ENCODE results near the gene NOL7.

The NOL7 gene

DNA sequence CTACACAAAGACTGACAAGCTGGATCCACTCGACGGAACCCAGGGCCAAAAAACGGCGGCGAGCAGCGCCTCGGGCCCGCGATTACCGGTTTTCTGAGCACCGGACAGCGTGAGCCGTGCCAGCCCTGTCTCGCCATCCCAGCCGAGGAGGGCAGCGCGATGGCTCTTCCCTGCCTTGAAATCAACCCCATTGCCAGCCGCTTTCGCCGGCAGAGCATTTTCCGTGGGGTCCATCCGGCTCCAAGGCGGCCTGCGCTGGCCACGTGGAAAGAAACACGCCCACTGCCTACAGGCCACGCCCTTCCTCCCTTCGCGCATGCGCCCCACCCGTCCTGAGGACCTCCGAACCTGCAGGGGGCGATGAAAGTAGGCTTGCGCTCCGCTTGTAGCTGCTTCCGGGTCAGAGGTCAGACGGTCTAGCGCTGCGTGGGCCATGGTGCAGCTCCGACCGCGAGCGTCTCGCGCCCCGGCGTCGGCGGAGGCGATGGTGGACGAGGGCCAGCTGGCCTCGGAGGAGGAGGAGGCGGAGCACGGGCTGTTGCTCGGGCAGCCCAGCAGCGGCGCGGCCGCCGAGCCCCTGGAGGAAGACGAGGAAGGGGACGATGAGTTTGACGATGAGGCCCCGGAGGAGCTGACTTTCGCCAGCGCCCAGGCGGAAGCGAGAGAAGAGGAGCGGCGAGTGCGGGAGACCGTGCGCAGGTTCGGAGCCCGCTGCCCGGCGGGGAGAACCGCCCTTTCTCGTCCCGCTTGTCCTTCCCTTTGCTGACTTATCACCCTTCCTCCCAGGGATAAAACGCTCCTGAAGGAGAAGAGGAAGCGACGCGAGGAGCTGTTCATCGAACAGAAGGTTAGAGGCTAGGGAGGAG lies at the start of gene NOL7:
Gene NOL7, plus strand, starts transcription at position 410 of the 866 bp plus-strand sequence. Its CDS starts 24 bp downstream, at position 434.
- peak; percentile 99 for DNase-seq

DNA sequence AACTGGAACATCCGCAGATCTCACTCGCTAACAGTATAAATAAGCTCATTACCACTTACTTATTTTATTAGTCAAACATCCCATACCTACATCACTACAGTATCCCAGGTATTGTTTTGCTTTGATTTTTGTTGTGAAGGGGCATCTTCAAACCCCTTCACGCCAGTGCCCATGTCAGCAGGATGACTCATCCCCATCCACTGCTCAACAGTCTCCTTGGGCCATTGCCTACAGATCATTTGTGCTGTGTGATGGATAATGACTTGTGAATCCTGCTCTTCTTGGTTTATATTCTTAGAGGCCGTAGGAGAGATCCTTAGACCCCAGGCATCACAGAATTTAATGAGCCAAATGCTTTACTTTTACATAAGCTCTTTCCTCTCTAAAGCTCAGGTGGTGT lies 49.2 kb upstream of the NOL7 start:
- no peak for DNase-seq

DNA sequence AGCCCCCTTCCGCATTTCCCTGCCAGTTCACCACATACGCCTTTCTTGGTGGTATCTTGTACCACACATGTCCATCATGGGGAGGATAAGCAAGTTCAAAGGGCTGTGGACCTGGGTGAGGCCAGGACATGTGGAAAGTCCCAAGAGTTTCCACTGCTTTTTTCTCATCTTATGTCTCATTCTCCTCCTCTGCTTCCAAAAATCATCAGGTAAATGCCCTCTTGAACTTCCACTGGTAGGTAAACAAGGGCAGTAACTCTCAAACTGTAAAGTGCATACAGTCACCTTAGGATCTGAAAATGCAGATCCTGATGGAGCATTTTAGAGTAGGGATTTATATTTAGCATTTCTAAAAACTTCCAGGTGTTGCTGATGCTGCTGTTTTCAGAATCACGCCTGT lies 48.6 kb upstream of the NOL7 start:
- no peak for DNase-seq

DNA sequence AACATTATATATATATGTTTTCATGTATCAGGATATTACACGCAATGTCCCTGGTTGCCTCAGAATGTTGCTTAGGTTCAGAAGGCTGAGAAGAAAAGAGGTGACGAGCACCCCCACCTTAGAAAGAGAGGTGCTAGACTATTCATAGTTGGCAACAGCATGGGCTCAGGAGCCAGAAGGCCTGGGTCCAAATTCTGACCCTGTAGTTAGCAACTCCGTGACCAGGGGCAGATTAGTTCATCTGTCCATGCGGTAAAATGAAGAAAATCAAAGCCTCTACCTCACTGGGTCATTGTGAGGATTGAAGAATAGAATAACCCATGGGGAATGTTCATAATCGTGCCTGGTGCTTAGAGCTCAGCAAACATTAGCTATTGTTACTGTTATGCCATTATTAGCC lies 46.2 kb upstream of the NOL7 start:
- DNase-seq, result no peak

DNA sequence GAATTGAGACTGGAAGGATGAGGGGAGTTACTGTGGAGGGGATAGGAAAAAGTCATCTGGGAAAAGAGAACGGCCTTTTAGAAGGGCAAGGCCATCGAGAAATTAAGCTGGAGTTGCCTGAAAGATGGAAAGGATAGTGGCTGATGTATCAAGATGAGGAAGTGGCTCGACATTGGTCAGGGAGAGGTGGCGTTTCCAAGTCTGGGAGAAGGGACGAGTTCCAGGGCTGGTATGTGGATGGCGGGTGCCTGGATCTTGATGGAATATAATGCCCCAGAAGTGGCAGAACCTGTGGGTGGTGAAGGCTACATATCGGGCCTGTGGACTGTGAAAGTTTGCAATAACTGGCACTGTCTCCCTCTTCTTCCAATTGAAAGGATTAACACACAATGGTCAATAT lies 42.9 kb upstream of the NOL7 start:
- DNase-seq, result no peak

DNA sequence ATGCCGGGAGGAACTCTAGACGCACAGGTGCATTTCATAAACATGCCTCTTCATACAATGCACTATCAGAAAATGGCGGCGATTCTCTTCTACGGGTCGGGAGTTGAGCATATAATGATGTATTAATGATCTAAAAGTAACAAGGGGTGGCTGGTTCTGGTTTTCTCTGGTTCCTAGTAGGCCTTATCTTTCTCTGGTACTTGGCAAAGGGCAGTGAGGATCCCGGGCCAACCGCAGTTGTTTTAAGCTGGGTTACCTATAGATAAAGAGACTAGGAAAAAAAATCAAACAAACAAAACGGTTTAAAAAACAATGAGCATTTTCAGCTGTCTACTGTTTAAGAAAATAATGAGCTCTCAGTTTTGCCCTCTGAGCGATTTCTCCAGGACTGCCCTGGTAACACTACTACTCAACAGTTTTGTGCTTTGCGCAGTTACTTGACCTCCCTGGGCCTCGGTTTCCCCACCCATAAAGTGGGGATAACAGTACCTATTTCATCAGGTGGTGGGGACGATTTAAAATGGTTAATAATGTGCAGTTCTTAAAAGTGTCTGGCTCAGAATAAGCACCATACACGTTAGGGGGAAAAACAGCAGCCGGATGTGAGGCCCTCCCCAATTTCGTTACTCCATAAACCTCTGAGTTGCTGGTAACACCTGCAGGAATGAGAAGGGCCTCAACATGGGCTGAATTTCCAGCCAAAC lies 42.0 kb upstream of the NOL7 start:
- no peak for DNase-seq

DNA sequence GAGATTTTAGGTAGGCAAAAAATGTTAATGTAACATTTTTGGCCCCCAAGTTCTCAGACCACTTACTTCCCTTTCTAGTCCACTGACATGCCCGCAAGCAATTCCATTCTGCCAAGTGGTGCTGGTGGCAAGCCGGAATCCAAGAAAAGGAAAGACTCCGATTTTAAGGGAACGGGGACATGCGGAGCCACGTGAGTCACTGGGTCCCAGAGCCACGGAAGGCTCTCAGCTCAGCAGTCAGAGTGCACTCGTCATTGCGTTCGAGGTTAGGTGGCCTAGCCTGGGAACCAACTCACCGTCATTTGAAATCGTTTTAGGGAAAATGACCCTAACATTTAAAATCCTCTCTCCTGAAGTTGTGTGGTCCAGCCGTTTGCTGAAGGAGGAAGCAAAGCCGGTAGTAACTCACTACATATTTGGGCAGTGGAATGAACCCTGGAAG lies 41.4 kb upstream of the NOL7 start:
- no peak for DNase-seq

DNA sequence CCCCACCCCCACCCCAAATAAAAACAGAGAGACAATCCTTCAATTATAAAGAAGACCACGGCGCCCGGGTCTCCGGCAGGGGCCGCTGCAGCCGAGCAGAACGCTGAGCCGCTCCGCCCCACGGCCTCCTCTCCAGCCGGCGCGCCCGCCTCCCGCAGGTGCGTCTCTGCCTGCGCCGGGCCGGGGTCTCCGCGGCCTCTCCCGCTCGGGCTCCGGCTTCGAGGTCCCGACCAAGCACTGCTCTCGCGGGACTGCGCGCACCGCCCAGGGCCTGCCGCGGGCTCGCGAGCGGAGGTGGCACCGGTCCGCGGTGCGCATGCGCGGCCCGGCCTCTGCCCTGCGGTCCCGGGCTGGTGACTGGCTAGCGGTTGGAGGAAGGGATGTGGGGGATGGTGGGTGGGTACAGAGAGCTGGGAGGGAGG lies 41.0 kb upstream of the NOL7 start:
- DNase-seq, result peak; percentile 95

DNA sequence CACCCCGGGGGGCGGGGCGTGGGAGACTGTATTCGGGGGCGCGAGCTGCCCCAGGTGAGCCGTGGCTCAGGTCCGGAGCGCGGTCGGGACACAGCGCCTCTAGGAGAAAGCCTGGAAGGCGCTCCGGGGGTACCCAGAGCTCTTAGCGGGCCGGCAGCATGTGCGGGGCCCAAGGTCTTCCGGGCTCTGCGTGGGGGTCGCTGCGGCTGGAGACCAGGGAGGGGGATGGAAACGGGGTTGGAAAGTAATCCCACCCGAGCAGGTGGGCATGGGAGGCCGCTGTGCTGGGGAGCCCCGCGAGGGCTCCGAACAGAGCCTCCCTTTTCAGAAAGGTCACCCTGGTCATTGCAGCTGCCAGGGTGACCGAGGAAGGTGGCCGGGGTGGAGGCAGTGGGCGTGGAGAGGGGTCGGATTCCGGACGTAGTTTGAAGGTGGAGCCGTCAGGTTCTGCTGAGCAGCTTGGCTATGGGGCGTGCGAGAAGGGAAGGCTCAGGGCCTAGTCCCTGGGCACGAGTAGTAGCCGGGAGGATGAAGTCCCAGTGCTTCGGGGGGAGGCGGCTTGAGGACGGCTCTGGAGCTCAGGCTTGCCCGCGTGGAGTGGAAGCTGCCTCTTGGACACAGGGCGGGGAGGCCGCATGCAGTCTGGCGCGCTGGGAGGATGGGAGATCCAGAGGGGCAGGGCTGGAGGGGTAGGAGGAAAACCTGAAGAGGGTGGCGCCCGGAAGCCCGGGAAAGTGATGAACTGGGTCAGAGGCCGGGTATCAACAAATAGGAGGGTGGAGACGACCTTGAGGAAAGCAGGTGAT lies 40.4 kb upstream of the NOL7 start, which contains the start of gene SIRT5:
Gene SIRT5, plus strand, starts transcription at position 31 of the 806 bp plus-strand sequence. CDS start 9,510 bp downstream, outside the sequence.
- peak; percentile 61 for DNase-seq

DNA sequence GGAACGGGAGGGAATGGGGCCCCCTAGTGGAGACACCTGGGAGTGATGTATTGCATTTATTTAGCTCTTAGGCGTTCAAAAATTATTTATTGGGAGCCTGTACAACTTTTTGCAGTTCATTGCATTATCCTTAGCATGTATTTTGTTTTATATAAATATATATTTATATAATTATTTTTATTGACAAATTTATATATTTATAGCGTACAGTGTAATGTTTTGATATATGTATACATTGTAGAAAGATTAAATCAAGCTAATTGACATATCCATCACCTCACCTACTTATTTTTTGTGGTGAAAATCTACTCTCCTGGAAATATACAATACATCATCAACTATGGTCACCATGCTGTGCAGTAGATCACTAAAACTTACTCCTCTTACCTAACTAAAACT lies 39.8 kb upstream of the NOL7 start:
- DNase-seq, result peak; percentile 70

DNA sequence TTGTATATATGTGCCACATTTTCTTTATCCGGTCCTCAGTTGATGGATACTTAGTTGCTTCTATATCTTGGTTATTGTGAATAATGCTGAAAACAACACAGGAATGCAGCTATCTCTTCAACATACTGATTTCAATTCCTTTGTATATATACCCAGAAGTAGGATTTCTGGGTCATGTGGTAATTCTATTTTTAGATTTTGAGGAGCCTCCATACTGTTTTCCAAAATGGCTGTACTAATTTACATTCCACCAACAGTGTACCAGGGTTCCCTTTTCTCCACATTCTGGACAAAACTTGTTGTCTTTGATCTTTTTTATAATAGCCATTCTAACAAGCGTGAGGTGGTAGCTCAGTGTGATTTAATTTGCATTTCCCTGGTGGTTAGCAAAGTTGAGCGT lies 39.1 kb upstream of the NOL7 start:
- DNase-seq, result no peak

DNA sequence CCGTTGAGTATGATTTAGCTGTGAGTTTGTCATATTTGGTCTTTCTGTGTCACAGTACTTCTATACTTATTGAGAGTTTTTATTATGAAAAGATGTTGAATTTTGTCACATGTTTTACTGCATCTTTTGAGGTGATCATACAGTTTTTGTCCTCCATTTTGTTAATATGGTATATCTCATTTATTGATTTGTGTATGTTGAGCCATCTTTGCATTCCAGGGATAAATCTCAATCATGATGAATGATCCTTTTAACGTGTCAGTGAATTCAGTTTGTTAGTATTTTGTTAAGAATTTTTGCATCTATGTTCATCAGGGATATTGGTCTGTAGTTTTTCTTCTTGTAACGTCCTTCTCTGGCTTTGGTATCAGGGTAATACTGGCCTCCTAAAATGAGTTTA lies 37.2 kb upstream of the NOL7 start:
- no peak for DNase-seq

DNA sequence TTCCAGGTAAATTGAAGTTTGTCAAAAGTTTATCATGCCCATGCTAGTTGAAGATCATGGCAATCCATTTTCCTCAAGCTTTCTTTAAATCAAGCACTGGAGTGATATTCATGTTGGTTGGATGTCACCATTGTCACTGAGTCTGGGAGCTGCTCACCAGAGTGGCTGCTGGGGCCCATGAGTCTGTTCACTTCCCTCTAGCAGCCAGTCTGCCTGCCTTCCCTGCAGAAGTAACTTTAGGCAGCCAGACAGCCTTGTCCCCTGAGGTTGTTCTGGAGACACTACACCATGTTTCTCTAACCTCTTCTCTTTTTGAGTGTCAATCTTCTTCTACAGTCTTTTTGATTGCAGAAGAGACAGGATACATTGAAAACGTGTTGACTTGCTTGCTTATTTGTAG lies 35.2 kb upstream of the NOL7 start:
- DNase-seq, result no peak

DNA sequence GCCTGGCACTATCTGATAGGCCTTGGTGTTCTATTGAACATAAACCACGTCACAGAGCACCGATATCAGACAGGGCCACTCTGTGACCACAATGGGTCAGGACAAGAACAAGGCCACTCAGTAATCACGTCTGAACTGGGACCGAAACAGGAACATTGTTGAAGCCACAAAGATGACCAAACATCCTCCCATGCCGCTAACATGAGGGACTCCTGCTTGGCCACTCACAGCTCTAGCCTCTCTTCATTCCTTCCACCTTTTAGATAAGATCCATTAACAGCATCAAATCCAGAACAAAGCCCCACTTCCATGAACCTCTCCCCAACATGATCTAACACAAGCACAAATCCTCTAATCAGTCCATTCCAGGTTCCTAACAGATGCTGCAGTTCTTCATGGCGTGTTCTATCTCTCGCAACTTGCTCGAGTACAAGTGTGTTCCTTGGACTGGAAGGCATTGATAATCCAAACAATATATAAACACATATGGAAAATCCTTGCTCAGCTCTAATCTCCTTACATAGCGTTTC lies 33.4 kb upstream of the NOL7 start:
- DNase-seq, result no peak

DNA sequence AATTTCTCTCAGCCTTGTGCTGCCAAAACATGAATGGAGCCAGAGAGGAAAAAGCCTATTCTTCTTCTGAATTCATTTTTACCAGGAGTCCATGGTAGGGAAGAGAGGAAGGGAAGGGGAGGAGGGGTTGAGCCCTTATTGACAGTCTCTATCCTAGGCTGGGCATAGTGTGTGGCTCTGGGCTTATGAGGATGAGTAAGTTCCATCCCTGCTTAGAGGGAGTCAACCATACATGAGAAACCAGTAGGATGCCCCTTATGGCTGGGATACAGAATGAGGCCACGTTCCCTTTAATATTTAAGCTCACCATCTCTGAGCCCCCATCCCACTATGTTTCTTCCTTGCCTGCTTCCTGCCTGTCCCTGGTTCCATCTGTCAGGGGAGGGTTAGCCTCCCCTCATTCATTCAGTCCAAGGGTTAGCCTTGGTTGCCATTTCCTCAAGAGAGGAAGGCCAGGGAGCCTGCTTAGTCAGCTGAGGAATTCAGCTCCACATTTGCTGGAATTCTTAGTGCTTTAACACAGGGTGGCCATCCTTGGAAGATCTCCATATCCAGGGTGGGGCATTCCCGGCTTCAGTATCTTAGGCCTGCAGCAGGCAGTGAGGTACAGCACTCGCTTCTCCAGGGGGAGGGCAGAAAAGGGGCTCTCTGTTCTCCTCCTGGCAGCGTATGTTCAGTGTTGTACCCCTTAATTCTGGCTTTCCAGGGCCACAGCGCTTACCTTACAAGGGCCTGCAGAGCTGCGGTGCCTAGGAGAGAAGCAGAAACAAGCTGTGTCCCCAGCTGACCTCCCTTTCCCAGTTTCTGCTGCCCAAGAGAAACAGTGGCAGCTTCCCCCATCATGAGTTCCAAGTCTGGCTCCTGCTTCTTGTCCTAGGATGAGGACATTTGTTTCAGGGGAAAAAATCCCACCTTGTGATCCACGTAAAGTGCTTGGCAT lies 28.3 kb upstream of the NOL7 start:
- no peak for DNase-seq

DNA sequence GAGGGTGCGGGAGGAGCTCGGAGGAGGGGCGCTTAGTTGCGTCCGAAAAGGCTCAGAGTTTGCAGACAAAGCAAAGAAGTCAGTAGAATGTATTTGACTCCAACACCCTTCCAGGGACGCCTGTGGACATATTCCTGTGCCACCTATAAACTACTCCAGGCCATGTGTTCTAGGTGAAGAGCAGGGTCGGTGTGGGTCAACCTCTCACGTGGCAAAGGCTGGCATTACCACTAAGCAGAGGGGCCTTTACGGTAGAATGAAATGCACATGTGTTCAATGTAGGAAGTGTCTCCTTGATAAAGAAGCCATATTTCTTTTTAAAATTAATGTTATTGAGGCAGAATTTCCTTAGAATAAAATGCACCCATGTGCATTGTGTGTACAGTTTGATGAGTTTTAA lies 25.3 kb upstream of the NOL7 start:
- DNase-seq, result no peak

DNA sequence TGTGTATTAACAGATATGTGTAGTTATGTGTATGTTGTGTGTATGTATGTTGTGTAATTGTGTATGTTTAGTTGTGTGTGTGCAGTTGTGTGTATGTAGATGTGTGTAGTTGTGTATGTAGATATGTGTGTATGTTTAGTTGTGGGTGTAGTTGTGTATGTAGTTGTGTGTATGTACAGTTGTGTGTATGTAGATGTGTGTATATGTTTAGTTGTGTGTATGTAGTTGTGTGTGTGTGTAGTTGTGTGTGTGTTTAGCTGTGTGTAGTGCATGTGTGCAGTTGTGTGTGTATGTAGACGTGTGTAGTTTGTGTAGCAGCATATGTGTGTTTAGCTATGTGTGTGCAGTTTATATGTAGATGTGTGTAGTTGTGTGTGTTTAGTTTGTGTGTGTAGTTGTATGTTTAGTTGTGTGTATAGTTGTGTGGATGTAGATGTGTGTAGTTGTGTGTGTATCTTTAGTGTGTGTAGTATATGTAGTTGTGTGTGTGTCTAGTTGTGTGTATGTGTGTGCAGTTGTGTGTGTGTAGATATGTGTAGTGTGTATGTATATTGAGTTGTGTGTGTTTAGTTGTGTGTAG lies 24.5 kb upstream of the NOL7 start:
- DNase-seq, result no peak

DNA sequence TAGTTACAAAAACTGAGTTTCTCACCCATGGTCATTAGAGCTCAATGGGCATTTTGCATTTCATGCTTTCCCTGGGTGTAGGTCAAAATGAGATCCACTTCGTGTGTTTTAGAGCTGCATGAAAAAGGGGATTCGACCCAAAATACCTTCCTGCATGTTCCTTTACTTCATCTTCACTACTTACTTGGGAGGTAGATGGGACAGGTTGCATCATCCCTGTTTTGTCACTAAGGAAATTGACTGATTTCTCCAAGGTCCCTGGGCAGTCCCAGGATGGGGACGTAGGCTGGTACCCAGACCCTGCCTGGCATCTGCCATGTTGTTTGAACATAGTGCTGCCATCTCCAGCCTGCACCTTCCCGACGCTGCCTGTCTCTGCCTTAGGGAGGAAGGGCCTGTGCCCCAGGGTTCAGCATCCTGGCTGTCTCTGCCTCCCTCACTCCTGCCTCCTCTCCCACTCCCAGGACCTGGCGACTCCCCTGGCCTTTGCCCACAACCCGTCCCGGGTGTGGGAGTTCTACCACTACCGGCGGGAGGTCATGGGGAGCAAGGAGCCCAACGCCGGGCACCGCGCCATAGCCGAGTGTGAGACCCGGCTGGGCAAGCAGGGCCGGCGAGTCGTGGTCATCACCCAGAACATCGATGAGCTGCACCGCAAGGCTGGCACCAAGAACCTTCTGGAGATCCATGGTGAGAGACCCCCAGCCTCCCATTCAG lies 23.8 kb upstream of the NOL7 start:
- no peak for DNase-seq

DNA sequence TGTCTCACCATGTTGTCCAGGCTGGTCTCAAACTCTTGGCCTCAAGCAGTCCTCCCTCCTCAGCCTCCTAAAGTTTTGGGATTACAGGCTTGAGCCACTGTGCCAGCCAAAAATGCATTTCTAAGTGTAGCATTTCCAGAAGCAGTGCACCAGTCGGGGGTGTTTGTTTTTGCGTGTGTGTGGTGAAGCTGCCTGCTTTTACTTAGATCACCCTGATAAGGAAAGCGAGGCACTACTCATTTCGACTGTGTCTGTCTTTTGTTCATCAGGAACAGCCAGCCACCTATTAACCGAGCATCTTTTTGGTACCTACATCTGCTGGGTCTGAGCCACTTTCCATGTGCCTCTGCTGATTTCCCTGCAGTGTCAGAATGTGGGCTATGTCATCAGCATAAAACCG lies 22.0 kb upstream of the NOL7 start:
- DNase-seq, result no peak

DNA sequence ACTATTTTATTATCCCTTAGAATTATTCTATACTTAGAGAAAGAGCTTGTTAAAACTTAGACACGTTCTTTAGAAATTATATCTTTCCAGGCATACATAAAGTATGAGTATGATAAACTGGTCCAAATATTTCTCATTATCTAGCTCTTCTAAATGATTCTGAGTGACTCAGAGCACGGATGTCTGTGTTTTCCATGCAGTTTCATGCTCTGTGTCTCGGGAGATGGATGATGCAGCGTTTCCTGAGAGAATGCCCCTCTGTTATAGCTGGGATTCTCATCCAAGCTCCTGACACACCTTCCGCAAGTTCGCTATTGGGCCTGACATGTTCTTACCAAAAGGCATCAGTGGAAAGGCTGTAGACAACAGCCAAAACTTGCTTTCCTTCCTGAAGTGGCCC lies 21.4 kb upstream of the NOL7 start:
- DNase-seq, result no peak

DNA sequence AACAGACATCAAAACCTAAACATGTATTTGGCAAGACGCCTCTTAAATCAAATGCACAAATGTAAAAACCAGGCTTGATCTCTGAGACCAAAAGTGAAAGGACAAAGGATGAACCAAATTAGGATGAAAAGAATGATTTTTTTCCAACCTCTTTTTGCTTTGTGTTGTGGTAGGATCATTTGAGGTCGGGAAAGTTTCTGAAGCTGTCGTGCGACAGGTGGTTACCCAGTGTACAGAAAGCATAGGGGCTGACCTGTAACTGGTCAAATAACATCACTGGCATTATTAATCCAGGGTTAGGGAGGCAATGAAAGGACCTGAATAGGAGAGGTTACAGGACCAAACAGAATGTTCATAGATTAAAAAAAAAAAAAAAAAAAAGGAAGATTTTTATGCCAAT lies 18.1 kb upstream of the NOL7 start:
- DNase-seq, result no peak
